ENCODE measurements around the gene MID2. TPM values are rescaled to one million over a fixed set of nuclear protein-coding genes. Genes with fewer than 3 reads are reported as not detected.

The MID2 gene
- total and polyA plus RNA-seq, 2 experiments from 2014 or later, result 0.84 to 2.1 TPM

DNA sequence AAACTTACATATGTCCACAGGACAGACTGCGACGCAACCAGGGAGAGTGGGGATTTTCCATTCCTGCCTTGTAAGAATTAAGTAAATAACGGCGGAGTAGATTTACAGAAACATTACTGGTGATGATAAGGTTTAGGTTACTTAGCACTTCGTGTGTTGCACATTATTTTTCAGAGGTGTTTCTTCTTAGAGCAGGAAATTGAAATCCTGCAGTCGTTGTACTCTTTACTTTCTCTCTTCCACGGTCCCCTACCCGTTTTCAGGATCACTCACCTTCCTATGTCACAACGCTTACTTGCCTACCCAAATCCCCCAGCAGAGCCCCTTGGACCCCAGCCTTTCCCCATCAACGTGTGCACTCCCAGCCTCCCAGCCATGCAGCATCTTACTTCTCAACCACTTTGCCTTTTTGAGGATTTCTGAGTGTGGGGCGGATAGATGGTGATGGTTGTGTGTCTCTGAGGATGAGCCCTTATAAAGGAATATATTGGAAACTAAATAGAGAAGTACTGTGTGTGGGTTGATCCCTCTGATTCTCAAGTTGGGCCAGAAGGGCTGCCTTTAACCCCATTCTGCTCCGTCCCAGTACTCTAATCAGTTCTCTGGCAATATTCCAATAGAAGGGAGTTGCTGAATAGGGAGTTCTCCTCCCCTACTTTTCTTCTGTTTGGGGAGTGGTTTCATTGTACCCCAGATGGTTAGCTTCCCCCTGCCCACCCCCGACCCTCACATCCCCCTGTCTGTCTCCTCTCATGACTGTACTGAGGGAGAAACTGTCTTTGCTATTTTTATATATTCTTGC lies 1.6 kb downstream of the MID2 start:
- H3K4me3 Mint-ChIP-seq, result peak overlapping the region; percentile 68
- no peaks in the 10 kb centered on the region for H3K9me3 Mint-ChIP-seq

More for the DNA sequence above, 1.6 kb downstream of the MID2 start:
- TF ChIP-seq EZH2phosphoT487 (IDR thresholded peaks at IDR 0.05; ENCODE audit: unreplicated experiment), result no peak
- no peak for TF ChIP-seq JUNB (IDR thresholded peaks at IDR 0.05; ENCODE audit: unreplicated experiment)
- no peak for TF ChIP-seq CREB1 (CRISPR knock-in tag; IDR thresholded peaks at IDR 0.05; ENCODE audit: low read depth)
- no peak for TF ChIP-seq EZH2 (IDR thresholded peaks at IDR 0.05; ENCODE audit: low read depth, unreplicated experiment)
- TF ChIP-seq, protein P1, sequence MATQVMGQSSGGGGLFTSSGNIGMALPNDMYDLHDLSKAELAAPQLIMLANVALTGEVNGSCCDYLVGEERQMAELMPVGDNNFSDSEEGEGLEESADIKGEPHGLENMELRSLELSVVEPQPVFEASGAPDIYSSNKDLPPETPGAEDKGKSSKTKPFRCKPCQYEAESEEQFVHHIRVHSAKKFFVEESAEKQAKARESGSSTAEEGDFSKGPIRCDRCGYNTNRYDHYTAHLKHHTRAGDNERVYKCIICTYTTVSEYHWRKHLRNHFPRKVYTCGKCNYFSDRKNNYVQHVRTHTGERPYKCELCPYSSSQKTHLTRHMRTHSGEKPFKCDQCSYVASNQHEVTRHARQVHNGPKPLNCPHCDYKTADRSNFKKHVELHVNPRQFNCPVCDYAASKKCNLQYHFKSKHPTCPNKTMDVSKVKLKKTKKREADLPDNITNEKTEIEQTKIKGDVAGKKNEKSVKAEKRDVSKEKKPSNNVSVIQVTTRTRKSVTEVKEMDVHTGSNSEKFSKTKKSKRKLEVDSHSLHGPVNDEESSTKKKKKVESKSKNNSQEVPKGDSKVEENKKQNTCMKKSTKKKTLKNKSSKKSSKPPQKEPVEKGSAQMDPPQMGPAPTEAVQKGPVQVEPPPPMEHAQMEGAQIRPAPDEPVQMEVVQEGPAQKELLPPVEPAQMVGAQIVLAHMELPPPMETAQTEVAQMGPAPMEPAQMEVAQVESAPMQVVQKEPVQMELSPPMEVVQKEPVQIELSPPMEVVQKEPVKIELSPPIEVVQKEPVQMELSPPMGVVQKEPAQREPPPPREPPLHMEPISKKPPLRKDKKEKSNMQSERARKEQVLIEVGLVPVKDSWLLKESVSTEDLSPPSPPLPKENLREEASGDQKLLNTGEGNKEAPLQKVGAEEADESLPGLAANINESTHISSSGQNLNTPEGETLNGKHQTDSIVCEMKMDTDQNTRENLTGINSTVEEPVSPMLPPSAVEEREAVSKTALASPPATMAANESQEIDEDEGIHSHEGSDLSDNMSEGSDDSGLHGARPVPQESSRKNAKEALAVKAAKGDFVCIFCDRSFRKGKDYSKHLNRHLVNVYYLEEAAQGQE (IDR thresholded peaks at IDR 0.05; ENCODE audit: unreplicated experiment), result no peak
- no peak for TF ChIP-seq POLR2AphosphoS5 (IDR thresholded peaks at IDR 0.05; ENCODE audit: low read depth)
- TF ChIP-seq, protein P2, sequence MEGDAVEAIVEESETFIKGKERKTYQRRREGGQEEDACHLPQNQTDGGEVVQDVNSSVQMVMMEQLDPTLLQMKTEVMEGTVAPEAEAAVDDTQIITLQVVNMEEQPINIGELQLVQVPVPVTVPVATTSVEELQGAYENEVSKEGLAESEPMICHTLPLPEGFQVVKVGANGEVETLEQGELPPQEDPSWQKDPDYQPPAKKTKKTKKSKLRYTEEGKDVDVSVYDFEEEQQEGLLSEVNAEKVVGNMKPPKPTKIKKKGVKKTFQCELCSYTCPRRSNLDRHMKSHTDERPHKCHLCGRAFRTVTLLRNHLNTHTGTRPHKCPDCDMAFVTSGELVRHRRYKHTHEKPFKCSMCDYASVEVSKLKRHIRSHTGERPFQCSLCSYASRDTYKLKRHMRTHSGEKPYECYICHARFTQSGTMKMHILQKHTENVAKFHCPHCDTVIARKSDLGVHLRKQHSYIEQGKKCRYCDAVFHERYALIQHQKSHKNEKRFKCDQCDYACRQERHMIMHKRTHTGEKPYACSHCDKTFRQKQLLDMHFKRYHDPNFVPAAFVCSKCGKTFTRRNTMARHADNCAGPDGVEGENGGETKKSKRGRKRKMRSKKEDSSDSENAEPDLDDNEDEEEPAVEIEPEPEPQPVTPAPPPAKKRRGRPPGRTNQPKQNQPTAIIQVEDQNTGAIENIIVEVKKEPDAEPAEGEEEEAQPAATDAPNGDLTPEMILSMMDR (conservative IDR thresholded peaks at IDR 0.05; ENCODE audit: low read depth in 2 of 2), result no peak
- no peak for TF ChIP-seq STAT1 (IDR thresholded peaks at IDR 0.05; ENCODE audit: unreplicated experiment)
- TF ChIP-seq, protein P3, sequence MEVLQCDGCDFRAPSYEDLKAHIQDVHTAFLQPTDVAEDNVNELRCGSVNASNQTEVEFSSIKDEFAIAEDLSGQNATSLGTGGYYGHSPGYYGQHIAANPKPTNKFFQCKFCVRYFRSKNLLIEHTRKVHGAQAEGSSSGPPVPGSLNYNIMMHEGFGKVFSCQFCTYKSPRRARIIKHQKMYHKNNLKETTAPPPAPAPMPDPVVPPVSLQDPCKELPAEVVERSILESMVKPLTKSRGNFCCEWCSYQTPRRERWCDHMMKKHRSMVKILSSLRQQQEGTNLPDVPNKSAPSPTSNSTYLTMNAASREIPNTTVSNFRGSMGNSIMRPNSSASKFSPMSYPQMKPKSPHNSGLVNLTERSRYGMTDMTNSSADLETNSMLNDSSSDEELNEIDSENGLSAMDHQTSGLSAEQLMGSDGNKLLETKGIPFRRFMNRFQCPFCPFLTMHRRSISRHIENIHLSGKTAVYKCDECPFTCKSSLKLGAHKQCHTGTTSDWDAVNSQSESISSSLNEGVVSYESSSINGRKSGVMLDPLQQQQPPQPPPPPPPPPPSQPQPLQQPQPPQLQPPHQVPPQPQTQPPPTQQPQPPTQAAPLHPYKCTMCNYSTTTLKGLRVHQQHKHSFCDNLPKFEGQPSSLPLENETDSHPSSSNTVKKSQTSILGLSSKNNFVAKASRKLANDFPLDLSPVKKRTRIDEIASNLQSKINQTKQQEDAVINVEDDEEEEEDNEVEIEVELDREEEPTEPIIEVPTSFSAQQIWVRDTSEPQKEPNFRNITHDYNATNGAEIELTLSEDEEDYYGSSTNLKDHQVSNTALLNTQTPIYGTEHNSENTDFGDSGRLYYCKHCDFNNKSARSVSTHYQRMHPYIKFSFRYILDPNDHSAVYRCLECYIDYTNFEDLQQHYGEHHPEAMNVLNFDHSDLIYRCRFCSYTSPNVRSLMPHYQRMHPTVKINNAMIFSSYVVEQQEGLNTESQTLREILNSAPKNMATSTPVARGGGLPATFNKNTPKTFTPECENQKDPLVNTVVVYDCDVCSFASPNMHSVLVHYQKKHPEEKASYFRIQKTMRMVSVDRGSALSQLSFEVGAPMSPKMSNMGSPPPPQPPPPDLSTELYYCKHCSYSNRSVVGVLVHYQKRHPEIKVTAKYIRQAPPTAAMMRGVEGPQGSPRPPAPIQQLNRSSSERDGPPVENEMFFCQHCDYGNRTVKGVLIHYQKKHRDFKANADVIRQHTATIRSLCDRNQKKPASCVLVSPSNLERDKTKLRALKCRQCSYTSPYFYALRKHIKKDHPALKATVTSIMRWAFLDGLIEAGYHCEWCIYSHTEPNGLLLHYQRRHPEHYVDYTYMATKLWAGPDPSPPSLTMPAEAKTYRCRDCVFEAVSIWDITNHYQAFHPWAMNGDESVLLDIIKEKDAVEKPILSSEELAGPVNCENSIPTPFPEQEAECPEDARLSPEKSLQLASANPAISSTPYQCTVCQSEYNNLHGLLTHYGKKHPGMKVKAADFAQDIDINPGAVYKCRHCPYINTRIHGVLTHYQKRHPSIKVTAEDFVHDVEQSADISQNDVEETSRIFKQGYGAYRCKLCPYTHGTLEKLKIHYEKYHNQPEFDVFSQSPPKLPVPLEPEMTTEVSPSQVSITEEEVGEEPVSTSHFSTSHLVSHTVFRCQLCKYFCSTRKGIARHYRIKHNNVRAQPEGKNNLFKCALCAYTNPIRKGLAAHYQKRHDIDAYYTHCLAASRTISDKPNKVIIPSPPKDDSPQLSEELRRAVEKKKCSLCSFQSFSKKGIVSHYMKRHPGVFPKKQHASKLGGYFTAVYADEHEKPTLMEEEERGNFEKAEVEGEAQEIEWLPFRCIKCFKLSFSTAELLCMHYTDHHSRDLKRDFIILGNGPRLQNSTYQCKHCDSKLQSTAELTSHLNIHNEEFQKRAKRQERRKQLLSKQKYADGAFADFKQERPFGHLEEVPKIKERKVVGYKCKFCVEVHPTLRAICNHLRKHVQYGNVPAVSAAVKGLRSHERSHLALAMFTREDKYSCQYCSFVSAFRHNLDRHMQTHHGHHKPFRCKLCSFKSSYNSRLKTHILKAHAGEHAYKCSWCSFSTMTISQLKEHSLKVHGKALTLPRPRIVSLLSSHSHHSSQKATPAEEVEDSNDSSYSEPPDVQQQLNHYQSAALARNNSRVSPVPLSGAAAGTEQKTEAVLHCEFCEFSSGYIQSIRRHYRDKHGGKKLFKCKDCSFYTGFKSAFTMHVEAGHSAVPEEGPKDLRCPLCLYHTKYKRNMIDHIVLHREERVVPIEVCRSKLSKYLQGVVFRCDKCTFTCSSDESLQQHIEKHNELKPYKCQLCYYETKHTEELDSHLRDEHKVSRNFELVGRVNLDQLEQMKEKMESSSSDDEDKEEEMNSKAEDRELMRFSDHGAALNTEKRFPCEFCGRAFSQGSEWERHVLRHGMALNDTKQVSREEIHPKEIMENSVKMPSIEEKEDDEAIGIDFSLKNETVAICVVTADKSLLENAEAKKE (CRISPR knock-in tag; IDR thresholded peaks at IDR 0.05), result no peak
- TF ChIP-seq ZNF331 (CRISPR knock-in tag; IDR thresholded peaks at IDR 0.05; ENCODE audit: low read depth), result no peak
- TF ChIP-seq NANOG (IDR thresholded peaks at IDR 0.05; ENCODE audit: borderline replicate concordance), result no peak
- TF ChIP-seq, protein P4, sequence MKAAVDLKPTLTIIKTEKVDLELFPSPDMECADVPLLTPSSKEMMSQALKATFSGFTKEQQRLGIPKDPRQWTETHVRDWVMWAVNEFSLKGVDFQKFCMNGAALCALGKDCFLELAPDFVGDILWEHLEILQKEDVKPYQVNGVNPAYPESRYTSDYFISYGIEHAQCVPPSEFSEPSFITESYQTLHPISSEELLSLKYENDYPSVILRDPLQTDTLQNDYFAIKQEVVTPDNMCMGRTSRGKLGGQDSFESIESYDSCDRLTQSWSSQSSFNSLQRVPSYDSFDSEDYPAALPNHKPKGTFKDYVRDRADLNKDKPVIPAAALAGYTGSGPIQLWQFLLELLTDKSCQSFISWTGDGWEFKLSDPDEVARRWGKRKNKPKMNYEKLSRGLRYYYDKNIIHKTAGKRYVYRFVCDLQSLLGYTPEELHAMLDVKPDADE (IDR thresholded peaks at IDR 0.05), result no peak
- Histone ChIP-seq H3K9me2 (ENCODE audit: insufficient read depth) (no peaks in the 10 kb centered on the region), H2AFZ (0 out of 2 replicates have a peak overlapping the region, but pooled peaks have one; percentile 38), H3K79me2 (replicated peaks; ENCODE audit: insufficient read depth) (no peaks in the 10 kb centered on the region), H3K4me1 (ENCODE audit: insufficient read depth) (no peaks in the 10 kb centered on the region), H3F3A (replicated peaks; ENCODE audit: low read depth) (no peaks in the 10 kb centered on the region), H3K4me2 (peak overlapping the region; percentile 80), H3K4me3 (peak overlapping the region; percentile 58), H3K27ac (ENCODE audit: low read depth) (no peak overlapping the region), H4K20me1 (replicated peaks; ENCODE audit: insufficient read depth) (no peaks in the 10 kb centered on the region), H3K36me3 (ENCODE audit: insufficient read depth) (no peaks in the 10 kb centered on the region), H3K27me3 (ENCODE audit: insufficient read depth) (peaks cover 43% of the 10 kb centered on the region)
- no peak for ATAC-seq
- Mint-ChIP-seq H3K36me3 (ENCODE audit: low read depth) (no peaks in the 10 kb centered on the region), H3K27ac (no peak overlapping the region), H3K27me3 (ENCODE audit: insufficient read depth, low read depth, poor library complexity) (peaks cover 26% of the 10 kb centered on the region), H3K4me1 (peaks cover 13% of the 10 kb centered on the region; the same call in 2 of the 3 replicates)
- no peak for DNase-seq (ENCODE audit: low spot score)
